Common myeloid progenitor, CD34-positive (primary cell): ENCODE measurements around the gene CCDC126.

Experiments used
- CTCF ChIA-PET: fragments of 350-600 bp; sonication (Branson Sonifier 250); formaldehyde crosslinking; loops from one replicate; lab custom pipeline; 2021; ENCODE audit warnings: antibody characterized with exemption; lab: Charles Lee
- POLR2A ChIA-PET: fragments of 350-600 bp; sonication (Branson Sonifier 250); formaldehyde crosslinking; loops from one replicate; lab custom pipeline; 2021; ENCODE audit warnings: antibody characterized with exemption; lab: Charles Lee
- DNase-seq, 3 donors: peaks; one replicate each; pipeline versions ENCODE4 v3.0.0 to v3.0.0-alpha.2; 2013
- H3K27ac ChIP-seq, 2 experiments: 1 replicate in 1 of 2; 2 replicates in 1 of 2; pipeline ENCODE4 v1.7.0; 2013; ENCODE audit warnings: inconsistent platforms in 2 of 2, low read length in 2 of 2, mild to moderate bottlenecking in 2 of 2, low read depth in 1 of 2, moderate library complexity in 1 of 2; ENCODE audit not compliant: severe bottlenecking in 2 of 2, insufficient read depth in 1 of 2, poor library complexity in 1 of 2
- H3K27me3 ChIP-seq, 5 experiments: replicated peaks in 2 of 5; 1 replicate in 3 of 5; 2 replicates in 2 of 5; pipeline versions ENCODE4 v1.6.1 to v1.7.0; 2013; ENCODE audit warnings: low read length in 4 of 5, mild to moderate bottlenecking in 2 of 5, moderate library complexity in 2 of 5, inconsistent platforms in 1 of 5; ENCODE audit not compliant: insufficient read depth in 5 of 5, control insufficient read depth in 4 of 5
- H3K36me3 ChIP-seq, 4 experiments: 1 replicate in 2 of 4; 2 replicates in 2 of 4; pipeline versions ENCODE4 v1.6.1 to v1.7.0; 2013; ENCODE audit warnings: low read length in 3 of 4, control low read depth in 1 of 4, mild to moderate bottlenecking in 1 of 4; ENCODE audit not compliant: control insufficient read depth in 4 of 4, insufficient read depth in 4 of 4
- H3K4me1 ChIP-seq, 4 experiments: 1 replicate in 3 of 4; 2 replicates in 1 of 4; pipeline versions ENCODE4 v1.6.1 to v1.7.1; 2013; ENCODE audit warnings: low read length in 3 of 4, mild to moderate bottlenecking in 3 of 4, control low read depth in 1 of 4, inconsistent platforms in 1 of 4, moderate library complexity in 1 of 4; ENCODE audit not compliant: control insufficient read depth in 4 of 4, insufficient read depth in 4 of 4; ENCODE audit errors: control extremely low read depth in 1 of 4
- H3K4me3 ChIP-seq, 7 experiments: 1 replicate in 4 of 7; 2 replicates in 3 of 7; pipeline versions ENCODE4 v1.5.1 to v1.7.0; 2013; ENCODE audit warnings: mild to moderate bottlenecking in 7 of 7, low read length in 6 of 7, moderate library complexity in 6 of 7, inconsistent platforms in 2 of 7, low read depth in 2 of 7, control low read depth in 1 of 7; ENCODE audit not compliant: insufficient read depth in 4 of 7, control insufficient read depth in 1 of 7; ENCODE audit errors: extremely low read depth in 1 of 7
- H3K9me3 ChIP-seq, 5 experiments: 1 replicate in 4 of 5; 2 replicates in 1 of 5; pipeline versions ENCODE4 v1.6.1 to v1.7.1; 2013; ENCODE audit warnings: low read length in 4 of 5, mild to moderate bottlenecking in 2 of 5, inconsistent platforms in 1 of 5, low read depth in 1 of 5, moderate library complexity in 1 of 5; ENCODE audit not compliant: control insufficient read depth in 4 of 5, insufficient read depth in 2 of 5; ENCODE audit errors: control extremely low read depth in 1 of 5
- WGBS: methylation state at CpG from one replicate; pipeline ENCODE4 v1.1.5; 2013; ENCODE audit not compliant: insufficient coverage; 5-methylcytosine and 5-hydroxymethylcytosine counted together

CCDC126 gene

GRCh38 chr7:23691320-23691719 is 94.1 kb downstream of the CCDC126 start:
- WGBS = 100% methylated on average over 3 of the region's 4 CpGs

GRCh38 chr7:23693224-23693623 is 96.0 kb downstream of the CCDC126 start:
- Histone ChIP-seq H3K27ac (no peak overlapping the region), H3K36me3 (peaks cover 4 to 35% (median 15%) of the 10 kb centered on the region in 4 experiments), H3K4me1 (peaks cover 0 to 17% (median 7%) of the 10 kb centered on the region in 4 experiments), H3K9me3 (no peaks in the 10 kb centered on the region), H3K27me3 (no peaks in the 10 kb centered on the region), H3K4me3 (no peak overlapping the region)
- CTCF ChIA-PET = interaction anchor here (5.2 to 8.4 kb wide), 2 partner anchors 13 to 16 kb away, joined by 64 to 69 read pairs; partner anchors contain the start of genes FAM221A and STK31
- DNase-seq = no peak
- POLR2A ChIA-PET = no interaction called here

More at GRCh38 chr7:23691320-23691719, 94.1 kb downstream of the CCDC126 start:
- CTCF ChIA-PET = interaction anchor here (1.4 to 1.5 kb wide), 2 partner anchors 11 to 19 kb away, joined by 3 read pairs; partner anchors contain the start of gene FAM221A
- DNase-seq = no peak
- POLR2A ChIA-PET = interaction anchor here (0.6 kb wide), 1 partner anchor 8 kb away, joined by 5 read pairs; no protein-coding TSS in a partner anchor
- Histone ChIP-seq H3K4me1 (peaks cover 0 to 3% (median 0%) of the 10 kb centered on the region in 4 experiments), H3K9me3 (no peaks in the 10 kb centered on the region), H3K4me3 (no peak overlapping the region), H3K36me3 (peaks cover 4 to 37% (median 15%) of the 10 kb centered on the region in 4 experiments), H3K27ac (no peak overlapping the region), H3K27me3 (no peaks in the 10 kb centered on the region)
